GM23338 (cell line): ENCODE measurements around the gene WFDC12.

Experiments
- EZH2 ChIP-seq: fragments of 200-600 bp; sonication (generic); IDR thresholded peaks from one replicate; pipeline ENCODE4 v1.8.0; 2017; ENCODE audit warnings: antibody characterized with exemption, mild to moderate bottlenecking, low read depth; ENCODE audit not compliant: unreplicated experiment
- POLR2AphosphoS5 ChIP-seq: IDR thresholded peaks from 2 replicates; pipeline ENCODE4 v1.6.1; 2016; ENCODE audit warnings: antibody characterized with exemption, low read depth
- TF ChIP-seq, protein P1 (sequence below), 2 experiments: fragments of 200-600 bp in 1 of 2; sonication (generic) in 1 of 2; conservative IDR thresholded peaks; 2 replicates each; pipeline versions ENCODE4 v1.5.1 to v1.6.1; 2016 to 2017; ENCODE audit warnings: antibody characterized with exemption in 2 of 2, low read depth in 2 of 2, mild to moderate bottlenecking in 2 of 2, moderate library complexity in 1 of 2

GRCh38 chr20:45110301-45110700, 14.0 kb downstream of the WFDC12 start:
- TF ChIP-seq EZH2 = no peak
- TF ChIP-seq, protein P1, sequence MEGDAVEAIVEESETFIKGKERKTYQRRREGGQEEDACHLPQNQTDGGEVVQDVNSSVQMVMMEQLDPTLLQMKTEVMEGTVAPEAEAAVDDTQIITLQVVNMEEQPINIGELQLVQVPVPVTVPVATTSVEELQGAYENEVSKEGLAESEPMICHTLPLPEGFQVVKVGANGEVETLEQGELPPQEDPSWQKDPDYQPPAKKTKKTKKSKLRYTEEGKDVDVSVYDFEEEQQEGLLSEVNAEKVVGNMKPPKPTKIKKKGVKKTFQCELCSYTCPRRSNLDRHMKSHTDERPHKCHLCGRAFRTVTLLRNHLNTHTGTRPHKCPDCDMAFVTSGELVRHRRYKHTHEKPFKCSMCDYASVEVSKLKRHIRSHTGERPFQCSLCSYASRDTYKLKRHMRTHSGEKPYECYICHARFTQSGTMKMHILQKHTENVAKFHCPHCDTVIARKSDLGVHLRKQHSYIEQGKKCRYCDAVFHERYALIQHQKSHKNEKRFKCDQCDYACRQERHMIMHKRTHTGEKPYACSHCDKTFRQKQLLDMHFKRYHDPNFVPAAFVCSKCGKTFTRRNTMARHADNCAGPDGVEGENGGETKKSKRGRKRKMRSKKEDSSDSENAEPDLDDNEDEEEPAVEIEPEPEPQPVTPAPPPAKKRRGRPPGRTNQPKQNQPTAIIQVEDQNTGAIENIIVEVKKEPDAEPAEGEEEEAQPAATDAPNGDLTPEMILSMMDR (conservative IDR thresholded peaks at IDR 0.05; ENCODE audit: low read depth in 2 of 2) = no peak
- TF ChIP-seq POLR2AphosphoS5 = no peak
